PFSK-1 (cell line): ENCODE results near the gene ST3GAL2.
A peak's percentile ranks its signal among the peaks of the same experiment; 100 is the strongest.

Source experiments
- POLR2AphosphoS5 ChIP-seq: IDR thresholded peaks from 2 replicates; pipeline ENCODE4 v1.6.1; 2012; ENCODE audit warnings: low read depth, mild to moderate bottlenecking, control low read depth, low read length, moderate library complexity
- TF ChIP-seq, protein P1 (sequence below), 2 experiments: IDR thresholded peaks; 2 replicates each; pipeline versions ENCODE4 v1.6.1 to v1.8.0; 2011 to 2012; ENCODE audit warnings: low read depth in 2 of 2, low read length in 2 of 2, control low read depth in 1 of 2, inconsistent platforms in 1 of 2, mild to moderate bottlenecking in 1 of 2, moderate library complexity in 1 of 2; ENCODE audit not compliant: insufficient read depth in 1 of 2

GRCh38 chr16:70438969-70439862 lies at the start of gene ST3GAL2:
- peak; percentile 51; the same call in 1 of the 2 replicates for TF ChIP-seq POLR2AphosphoS5
- TF ChIP-seq, protein P1, sequence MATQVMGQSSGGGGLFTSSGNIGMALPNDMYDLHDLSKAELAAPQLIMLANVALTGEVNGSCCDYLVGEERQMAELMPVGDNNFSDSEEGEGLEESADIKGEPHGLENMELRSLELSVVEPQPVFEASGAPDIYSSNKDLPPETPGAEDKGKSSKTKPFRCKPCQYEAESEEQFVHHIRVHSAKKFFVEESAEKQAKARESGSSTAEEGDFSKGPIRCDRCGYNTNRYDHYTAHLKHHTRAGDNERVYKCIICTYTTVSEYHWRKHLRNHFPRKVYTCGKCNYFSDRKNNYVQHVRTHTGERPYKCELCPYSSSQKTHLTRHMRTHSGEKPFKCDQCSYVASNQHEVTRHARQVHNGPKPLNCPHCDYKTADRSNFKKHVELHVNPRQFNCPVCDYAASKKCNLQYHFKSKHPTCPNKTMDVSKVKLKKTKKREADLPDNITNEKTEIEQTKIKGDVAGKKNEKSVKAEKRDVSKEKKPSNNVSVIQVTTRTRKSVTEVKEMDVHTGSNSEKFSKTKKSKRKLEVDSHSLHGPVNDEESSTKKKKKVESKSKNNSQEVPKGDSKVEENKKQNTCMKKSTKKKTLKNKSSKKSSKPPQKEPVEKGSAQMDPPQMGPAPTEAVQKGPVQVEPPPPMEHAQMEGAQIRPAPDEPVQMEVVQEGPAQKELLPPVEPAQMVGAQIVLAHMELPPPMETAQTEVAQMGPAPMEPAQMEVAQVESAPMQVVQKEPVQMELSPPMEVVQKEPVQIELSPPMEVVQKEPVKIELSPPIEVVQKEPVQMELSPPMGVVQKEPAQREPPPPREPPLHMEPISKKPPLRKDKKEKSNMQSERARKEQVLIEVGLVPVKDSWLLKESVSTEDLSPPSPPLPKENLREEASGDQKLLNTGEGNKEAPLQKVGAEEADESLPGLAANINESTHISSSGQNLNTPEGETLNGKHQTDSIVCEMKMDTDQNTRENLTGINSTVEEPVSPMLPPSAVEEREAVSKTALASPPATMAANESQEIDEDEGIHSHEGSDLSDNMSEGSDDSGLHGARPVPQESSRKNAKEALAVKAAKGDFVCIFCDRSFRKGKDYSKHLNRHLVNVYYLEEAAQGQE (IDR thresholded peaks at IDR 0.05; ENCODE audit: insufficient read depth in 1 of 2, low read depth in 2 of 2, low read length in 2 of 2), result no peak; a peak in 1 of 4 replicates
